TTC549 (cell line): Measurements from ENCODE around the gene ZNF862.
"Not testable (repeated sequence)": the region's sequence is repeated elsewhere in the genome, so short reads cannot be mapped to it uniquely, and the experiment has no call there.

Experiments used
- FAIRE-seq: peaks from 2 replicates; lab custom pipeline; 2012; peaks lifted over from hg19 to GRCh38; lab: Jason Lieb, UNC

Gene ZNF862

GRCh38 chr7:149824748-149825566, 13.2 kb upstream of the ZNF862 start:
- FAIRE-seq: no peak

- FAIRE-seq: no peak
Measured at GRCh38 chr7:149825567-149826343, 12.4 kb upstream of the ZNF862 start.

GRCh38 chr7:149826344-149827088, 11.7 kb upstream of the ZNF862 start:
- no peak for FAIRE-seq

- no peak for FAIRE-seq
Measured at GRCh38 chr7:149827089-149827981, 10.8 kb upstream of the ZNF862 start.

- FAIRE-seq: no peak
Measured at GRCh38 chr7:149828357-149829309, 9.5 kb upstream of the ZNF862 start.

GRCh38 chr7:149830527-149830926, 7.6 kb upstream of the ZNF862 start:
- not testable (repeated sequence) for FAIRE-seq

- no peak for FAIRE-seq
Measured at GRCh38 chr7:149830997-149831740, 7.0 kb upstream of the ZNF862 start.

- FAIRE-seq: no peak
Measured at GRCh38 chr7:149831741-149832219, 6.4 kb upstream of the ZNF862 start.

- no peak for FAIRE-seq
Measured at GRCh38 chr7:149832332-149833041, 5.7 kb upstream of the ZNF862 start.

- FAIRE-seq: no peak
Measured at GRCh38 chr7:149833495-149834130, 4.6 kb upstream of the ZNF862 start.

- no peak for FAIRE-seq
Measured at GRCh38 chr7:149834601-149835000, 3.6 kb upstream of the ZNF862 start.

- no peak for FAIRE-seq
Measured at GRCh38 chr7:149836434-149836833, 1.7 kb upstream of the ZNF862 start.

- FAIRE-seq: no peak
Measured at GRCh38 chr7:149837564-149838223, 481 bp upstream of the ZNF862 start.

GRCh38 chr7:149838992-149839408, 825 bp downstream of the ZNF862 start:
- FAIRE-seq: no peak

- peak; percentile 38 for FAIRE-seq
Measured at GRCh38 chr7:149839933-149840332, 1.8 kb downstream of the ZNF862 start.

GRCh38 chr7:149843566-149843965, 5.4 kb downstream of the ZNF862 start:
- FAIRE-seq: no peak

GRCh38 chr7:149844445-149844844, 6.3 kb downstream of the ZNF862 start:
- FAIRE-seq: no peak
